ENCODE measurements around the gene SMURF1.

Gene SMURF1

GRCh38 chr7:99137411-99138180 lies 6.3 kb downstream of the SMURF1 start:
- Histone ChIP-seq H3K27ac (no peak overlapping the region), H3K4me1 (peaks cover 3% of the 10 kb centered on the region)

GRCh38 chr7:99135938-99136337 lies 8.0 kb downstream of the SMURF1 start:
- Histone ChIP-seq H3K4me3 (ENCODE audit: low read depth, low read length) (no peak overlapping the region), H3K36me3 (ENCODE audit: control insufficient read depth, insufficient read depth, low read length) (no peaks in the 10 kb centered on the region), H3K4me1 (peaks cover 3% of the 10 kb centered on the region), H3K4me2 (ENCODE audit: low read length) (no peak overlapping the region), H3K27ac (no peak overlapping the region), H3K27me3 (ENCODE audit: control insufficient read depth, insufficient read depth, low read length) (no peaks in the 10 kb centered on the region), H3K9ac (no peak overlapping the region), H3K79me2 (peaks cover 27% of the 10 kb centered on the region), H2AFZ (no peak overlapping the region), H3K9me3 (ENCODE audit: control insufficient read depth, low read length) (no peaks in the 10 kb centered on the region)
- no peak for TF ChIP-seq CTCF (IDR thresholded peaks at IDR 0.05)

More at GRCh38 chr7:99137411-99138180, 6.3 kb downstream of the SMURF1 start:
- H3K9me3 ChIP-seq (ENCODE audit: control insufficient read depth, low read length), result no peaks in the 10 kb centered on the region
- H3K4me3 ChIP-seq (ENCODE audit: low read depth, low read length), result no peak overlapping the region
- no peak overlapping the region for H3K4me2 ChIP-seq (ENCODE audit: low read length)
- H3K36me3 ChIP-seq (ENCODE audit: control insufficient read depth, insufficient read depth, low read length), result no peaks in the 10 kb centered on the region
- H2AFZ ChIP-seq, result no peak overlapping the region
- TF ChIP-seq CTCF (IDR thresholded peaks at IDR 0.05), result no peak
- H3K27me3 ChIP-seq (ENCODE audit: control insufficient read depth, insufficient read depth, low read length), result no peaks in the 10 kb centered on the region
- peaks cover 22% of the 10 kb centered on the region for H3K79me2 ChIP-seq
- H3K9ac ChIP-seq, result no peak overlapping the region

GRCh38 chr7:99133766-99134564 lies 9.9 kb downstream of the SMURF1 start:
- no peaks in the 10 kb centered on the region for H3K9me3 ChIP-seq (ENCODE audit: control insufficient read depth, low read length)
- H3K9ac ChIP-seq, result no peak overlapping the region
- peaks cover 36% of the 10 kb centered on the region for H3K79me2 ChIP-seq
- peaks cover 3% of the 10 kb centered on the region for H3K4me1 ChIP-seq
- no peaks in the 10 kb centered on the region for H3K36me3 ChIP-seq (ENCODE audit: control insufficient read depth, insufficient read depth, low read length)
- H3K27me3 ChIP-seq (ENCODE audit: control insufficient read depth, insufficient read depth, low read length), result no peaks in the 10 kb centered on the region
- H3K4me2 ChIP-seq (ENCODE audit: low read length), result no peak overlapping the region
- H3K27ac ChIP-seq, result no peak overlapping the region
- no peak overlapping the region for H3K4me3 ChIP-seq (ENCODE audit: low read depth, low read length)
- TF ChIP-seq CTCF (IDR thresholded peaks at IDR 0.05), result no peak
- H2AFZ ChIP-seq, result no peak overlapping the region

- no peaks in the 10 kb centered on the region for H3K36me3 ChIP-seq (ENCODE audit: control insufficient read depth, insufficient read depth, low read length)
- H3K9me3 ChIP-seq (ENCODE audit: control insufficient read depth, low read length), result no peaks in the 10 kb centered on the region
- no peak for TF ChIP-seq CTCF (IDR thresholded peaks at IDR 0.05)
- peaks cover 38% of the 10 kb centered on the region for H3K79me2 ChIP-seq
- H3K4me2 ChIP-seq (ENCODE audit: low read length), result no peak overlapping the region
- H3K9ac ChIP-seq, result no peak overlapping the region
- no peak overlapping the region for H3K4me3 ChIP-seq (ENCODE audit: low read depth, low read length)
- H3K27me3 ChIP-seq (ENCODE audit: control insufficient read depth, insufficient read depth, low read length), result no peaks in the 10 kb centered on the region
- no peak overlapping the region for H3K27ac ChIP-seq
- peaks cover 3% of the 10 kb centered on the region for H3K4me1 ChIP-seq
- H2AFZ ChIP-seq, result no peak overlapping the region
These were observed 11.2 kb downstream of the SMURF1 start for GRCh38 chr7:99132595-99133321.

Measured in parathyroid adenoma (tissue), 2 donors.